WERI-Rb-1 (cell line): Measurements from ENCODE around the gene IGF2.
"Not testable (repeated sequence)": the region's sequence is repeated elsewhere in the genome, so short reads cannot be mapped to it uniquely, and the experiment has no call there.

Experiments used
- DNase-seq: peaks from one replicate; pipeline ENCODE4 v3.0.0-alpha.2; 2020
- H3K27ac ChIP-seq: fragments of 250-450 bp; sonication (Bioruptor Pico); 2 replicates; pipeline ENCODE4 v1.5.1; 2020; ENCODE audit warnings: mild to moderate bottlenecking, moderate library complexity
- H3K27me3 ChIP-seq: fragments of 250-450 bp; sonication (Bioruptor Pico); 2 replicates; pipeline ENCODE4 v1.5.1; 2021; ENCODE audit warnings: mild to moderate bottlenecking, low read depth, moderate library complexity; ENCODE audit not compliant: insufficient read depth, severe bottlenecking
- H3K36me3 ChIP-seq: fragments of 250-450 bp; sonication (Bioruptor Pico); 2 replicates; pipeline ENCODE4 v1.5.1; 2020; ENCODE audit warnings: mild to moderate bottlenecking, moderate library complexity
- H3K4me3 ChIP-seq: 2 replicates; pipeline ENCODE4 v1.5.1; 2011; ENCODE audit warnings: low read depth, mild to moderate bottlenecking, control low read depth, low read length
- H3K9me3 ChIP-seq: fragments of 250-450 bp; sonication (Bioruptor Pico); 2 replicates; pipeline ENCODE4 v1.5.1; 2021; ENCODE audit warnings: mild to moderate bottlenecking, moderate library complexity; ENCODE audit not compliant: severe bottlenecking
- TF ChIP-seq, protein P1 (sequence below): IDR thresholded peaks from 2 replicates; pipeline ENCODE4 v1.5.1; 2011; ENCODE audit warnings: low read depth, mild to moderate bottlenecking, control low read depth, inconsistent platforms, low read length

The IGF2 gene

DNA sequence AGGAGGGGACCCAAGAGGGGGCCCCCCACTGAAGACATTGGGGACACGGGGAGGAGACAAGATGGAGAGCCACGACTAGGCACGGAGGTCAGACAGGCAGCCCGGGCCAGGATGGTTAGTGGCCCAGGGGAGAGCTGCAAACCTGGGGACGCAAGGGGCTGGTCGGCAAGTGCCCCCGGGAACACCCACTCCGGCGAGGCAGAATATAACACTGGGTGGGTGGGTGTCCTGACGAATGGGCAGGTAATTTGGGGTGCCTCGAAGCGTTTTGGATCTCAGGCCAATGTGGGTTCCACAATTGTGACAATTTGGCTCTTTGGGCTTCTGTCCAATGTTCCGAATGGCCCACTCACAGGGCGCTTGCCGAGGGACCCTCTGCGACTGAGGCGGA is 9.9 kb downstream of the IGF2 start:
- H3K27ac ChIP-seq, result no peak overlapping the region
- TF ChIP-seq, protein P1, sequence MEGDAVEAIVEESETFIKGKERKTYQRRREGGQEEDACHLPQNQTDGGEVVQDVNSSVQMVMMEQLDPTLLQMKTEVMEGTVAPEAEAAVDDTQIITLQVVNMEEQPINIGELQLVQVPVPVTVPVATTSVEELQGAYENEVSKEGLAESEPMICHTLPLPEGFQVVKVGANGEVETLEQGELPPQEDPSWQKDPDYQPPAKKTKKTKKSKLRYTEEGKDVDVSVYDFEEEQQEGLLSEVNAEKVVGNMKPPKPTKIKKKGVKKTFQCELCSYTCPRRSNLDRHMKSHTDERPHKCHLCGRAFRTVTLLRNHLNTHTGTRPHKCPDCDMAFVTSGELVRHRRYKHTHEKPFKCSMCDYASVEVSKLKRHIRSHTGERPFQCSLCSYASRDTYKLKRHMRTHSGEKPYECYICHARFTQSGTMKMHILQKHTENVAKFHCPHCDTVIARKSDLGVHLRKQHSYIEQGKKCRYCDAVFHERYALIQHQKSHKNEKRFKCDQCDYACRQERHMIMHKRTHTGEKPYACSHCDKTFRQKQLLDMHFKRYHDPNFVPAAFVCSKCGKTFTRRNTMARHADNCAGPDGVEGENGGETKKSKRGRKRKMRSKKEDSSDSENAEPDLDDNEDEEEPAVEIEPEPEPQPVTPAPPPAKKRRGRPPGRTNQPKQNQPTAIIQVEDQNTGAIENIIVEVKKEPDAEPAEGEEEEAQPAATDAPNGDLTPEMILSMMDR, result no peak
- H3K4me3 ChIP-seq, result no peak overlapping the region
- H3K9me3 ChIP-seq, result no peaks in the 10 kb centered on the region
- H3K27me3 ChIP-seq, result peaks cover 71% of the 10 kb centered on the region
- H3K36me3 ChIP-seq, result no peaks in the 10 kb centered on the region
- no peak for DNase-seq

DNA sequence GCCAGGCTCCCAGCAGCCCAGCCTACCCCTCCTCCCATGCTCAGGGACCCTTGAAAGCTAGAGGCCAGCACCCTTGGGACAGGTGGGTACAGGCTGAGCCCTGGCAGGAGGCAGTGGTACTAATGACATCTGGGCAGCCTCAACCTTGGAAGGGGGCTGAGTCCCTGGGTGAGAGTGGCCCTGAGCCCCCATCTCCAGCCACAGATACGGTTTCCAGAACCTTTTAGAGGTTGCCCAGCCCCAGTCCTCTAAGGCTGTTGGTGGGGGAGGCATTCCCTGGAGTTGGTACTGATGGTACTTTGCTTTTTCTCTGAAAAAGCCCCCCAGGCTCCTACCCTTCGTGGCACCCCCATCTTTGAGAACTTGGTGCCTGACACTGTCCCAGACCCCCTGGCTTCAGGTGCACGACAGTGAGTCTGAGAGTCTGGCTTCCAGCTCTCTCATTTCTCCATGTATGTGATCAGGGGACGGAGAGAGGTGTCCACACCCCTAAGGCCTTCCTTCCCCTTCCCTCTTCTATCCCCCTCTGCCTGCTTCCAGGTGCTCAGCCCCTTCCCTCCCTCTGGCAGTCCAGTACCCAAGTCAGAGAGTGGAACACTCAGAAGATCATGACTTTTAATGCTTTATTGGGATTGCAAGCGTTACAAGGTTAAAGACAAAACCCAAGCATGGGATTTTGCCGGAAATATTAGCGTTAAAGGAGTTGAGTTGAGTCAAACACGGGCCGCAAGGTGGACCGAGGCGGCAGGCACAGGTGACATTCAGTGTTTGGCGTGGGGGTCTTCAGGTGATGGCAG is 10.5 kb downstream of the IGF2 start:
- Histone ChIP-seq H3K4me3 (no peak overlapping the region), H3K9me3 (no peaks in the 10 kb centered on the region), H3K36me3 (no peaks in the 10 kb centered on the region), H3K27ac (no peak overlapping the region), H3K27me3 (peaks cover 71% of the 10 kb centered on the region)
- DNase-seq, result no peak
- TF ChIP-seq, protein P1, result no peak

DNA sequence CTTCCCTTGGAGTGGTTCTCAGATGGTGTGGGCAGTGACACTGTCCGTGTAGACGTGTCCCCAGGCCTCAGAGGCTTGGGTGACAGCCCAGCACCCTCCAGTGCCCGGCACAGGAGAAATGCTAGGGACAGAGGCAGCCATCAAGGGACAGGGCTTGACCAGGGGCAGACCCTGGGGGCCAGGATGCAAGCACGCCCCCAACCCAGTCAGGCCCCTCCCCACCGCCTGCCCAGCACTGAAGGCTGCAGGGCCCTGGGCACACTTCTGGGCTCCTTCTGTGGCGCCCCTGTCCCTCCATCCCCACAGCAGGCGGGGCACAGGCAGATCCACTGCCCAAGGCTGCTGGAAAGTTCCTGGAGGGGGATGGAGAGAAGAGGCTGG is 11.1 kb downstream of the IGF2 start:
- H3K4me3 ChIP-seq, result no peak overlapping the region
- TF ChIP-seq, protein P1, result no peak
- DNase-seq, result no peak
- H3K9me3 ChIP-seq, result no peaks in the 10 kb centered on the region
- no peaks in the 10 kb centered on the region for H3K36me3 ChIP-seq
- peaks cover 71% of the 10 kb centered on the region for H3K27me3 ChIP-seq
- no peak overlapping the region for H3K27ac ChIP-seq

DNA sequence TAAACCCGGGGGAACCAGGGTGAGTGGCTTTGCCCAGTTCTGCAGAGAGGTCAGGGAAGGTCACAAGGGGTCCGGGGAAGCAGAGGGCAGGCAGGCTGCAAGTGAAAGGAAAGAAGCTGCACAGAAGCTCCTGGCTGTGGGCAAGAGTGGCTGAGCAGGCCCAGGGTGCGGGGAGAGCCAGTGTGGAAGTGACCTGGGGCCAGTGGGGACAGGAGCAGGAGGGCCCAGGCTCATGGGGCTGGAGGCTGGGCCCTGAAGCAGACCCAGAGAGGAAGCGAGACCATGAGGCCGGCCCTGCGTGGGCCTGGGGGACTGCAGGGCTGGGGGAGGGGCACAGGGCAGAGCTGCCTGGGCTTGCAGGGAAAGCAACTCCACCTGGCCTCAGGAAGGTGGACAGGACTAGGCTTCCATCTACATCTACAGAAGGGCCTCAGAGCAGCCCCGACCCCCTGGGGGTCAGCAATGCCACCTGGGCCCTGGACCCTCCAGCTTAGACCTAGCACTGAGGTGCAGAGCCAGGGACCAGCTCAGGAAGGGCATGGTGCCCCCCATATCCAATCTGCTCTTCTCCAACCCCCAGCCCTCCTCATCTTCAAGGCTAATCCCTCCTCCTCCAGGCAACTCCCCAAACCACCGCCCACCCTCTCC is 11.6 kb downstream of the IGF2 start:
- H3K9me3 ChIP-seq, result no peaks in the 10 kb centered on the region
- H3K4me3 ChIP-seq, result no peak overlapping the region
- DNase-seq, result no peak
- peaks cover 67% of the 10 kb centered on the region for H3K27me3 ChIP-seq
- TF ChIP-seq, protein P1, result no peak
- H3K36me3 ChIP-seq, result no peaks in the 10 kb centered on the region
- H3K27ac ChIP-seq, result no peak overlapping the region

DNA sequence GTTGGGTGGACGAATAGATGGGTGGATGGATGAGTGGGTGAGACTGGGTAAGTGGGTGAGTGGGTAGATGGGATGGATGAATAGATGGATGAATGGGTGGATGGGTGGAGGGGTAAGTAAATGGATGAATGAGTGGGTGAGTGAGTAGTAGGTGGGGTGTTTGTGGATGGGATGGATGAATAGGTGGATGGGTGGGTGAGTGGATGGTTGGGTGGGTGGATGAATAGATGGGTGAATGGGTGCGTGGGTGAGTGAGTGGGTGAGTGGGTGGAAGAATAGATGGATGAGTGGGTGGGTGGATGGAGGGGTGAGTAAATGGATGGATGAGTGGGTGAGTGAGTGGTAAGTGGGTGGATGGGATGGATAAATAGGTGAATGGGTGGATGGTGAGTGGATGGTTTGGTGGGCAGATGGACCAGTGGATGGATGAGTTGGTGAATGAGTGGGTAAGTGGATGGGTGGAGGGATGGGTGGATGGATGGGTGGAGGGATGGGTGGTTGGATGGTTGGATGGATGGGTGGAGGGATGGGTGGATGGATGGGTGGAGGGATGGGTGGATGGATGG is 12.6 kb downstream of the IGF2 start:
- TF ChIP-seq, protein P1, result no peak
- DNase-seq, result no peak
- Histone ChIP-seq H3K9me3 (no peaks in the 10 kb centered on the region), H3K4me3 (no peak overlapping the region), H3K27me3 (peaks cover 68% of the 10 kb centered on the region), H3K27ac (no peak overlapping the region), H3K36me3 (no peaks in the 10 kb centered on the region)

DNA sequence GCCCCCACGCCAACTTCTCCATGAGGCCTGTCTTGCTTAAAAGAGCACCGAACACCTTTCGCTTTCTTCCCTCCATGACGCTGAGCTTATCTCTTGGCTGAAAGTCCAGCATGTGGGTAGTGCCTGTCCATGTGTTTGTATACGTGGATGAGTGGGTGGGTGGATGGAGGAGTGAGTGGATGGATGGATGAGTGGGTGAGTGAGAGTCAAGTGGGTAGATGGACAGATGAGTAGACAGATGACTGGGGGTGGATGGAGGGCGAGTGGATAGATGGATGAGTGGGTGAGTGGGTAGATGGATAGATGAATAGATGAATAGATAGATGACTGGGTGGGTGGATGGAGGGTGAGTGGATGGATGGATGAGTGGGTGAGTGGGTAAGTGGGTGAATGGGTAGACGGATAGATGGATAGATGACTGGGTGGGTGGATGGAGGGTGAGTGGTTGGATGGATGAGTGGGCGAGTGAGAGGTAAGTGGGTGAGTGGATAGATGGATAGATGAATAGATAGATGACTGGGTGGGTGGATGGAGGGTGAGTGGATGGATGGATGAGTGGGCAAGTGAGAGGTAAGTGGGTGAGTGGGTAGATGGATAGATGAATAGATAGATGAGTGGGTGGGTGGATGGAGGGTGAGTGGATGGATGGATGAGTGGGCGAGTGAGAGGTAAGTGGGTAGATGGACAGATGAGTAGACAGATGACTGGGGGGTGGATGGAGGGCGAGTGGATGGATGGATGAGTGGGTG is 14.3 kb downstream of the IGF2 start:
- H3K36me3 ChIP-seq, DNase-seq, H3K9me3 ChIP-seq, H3K4me3 ChIP-seq, H3K27ac ChIP-seq: not testable (repeated sequence)
- H3K27me3 ChIP-seq, result peaks cover 69% of the 10 kb centered on the region
